Heart right ventricle (tissue), 16 donors: ENCODE results near the gene AMER3. TPM values are rescaled to one million over a fixed set of nuclear protein-coding genes. Genes with fewer than 3 reads are reported as not detected.
A peak's percentile ranks its signal among the peaks of the same experiment; 100 is the strongest.
"Not testable (repeated sequence)": the region's sequence is repeated elsewhere in the genome, so short reads cannot be mapped to it uniquely, and the experiment has no call there.

Experiments used
- ATAC-seq, 8 donors: fragments of 200-7000 bp; cut with Tn5 transposase; one replicate each; pipeline ENCODE4 v1.9.1; 2020; ENCODE audit warnings: mild to moderate bottlenecking in 8 of 8, moderate library complexity in 8 of 8, moderate number of reproducible peaks in 1 of 8
- DNase-seq, 2 donors: peaks; one replicate each; pipeline ENCODE4 v3.0.0-alpha.2; 2020
- H3K27ac ChIP-seq, 10 donors: fragments of 200-600 bp; sonication (generic) in 2 of 10; one replicate each; pipeline versions ENCODE4 v1.5.0 to v1.8.0; 2020 to 2022; ENCODE audit warnings: mild to moderate bottlenecking in 3 of 10
- H3K27me3 ChIP-seq, 7 donors: fragments of 200-600 bp; one replicate each; pipeline ENCODE4 v1.8.0; 2021 to 2022; ENCODE audit warnings: mild to moderate bottlenecking in 2 of 7
- H3K36me3 ChIP-seq, 9 donors: fragments of 200-600 bp; sonication (generic) in 1 of 9; one replicate each; pipeline versions ENCODE4 v1.5.0 to v1.8.0; 2020 to 2022; ENCODE audit warnings: mild to moderate bottlenecking in 2 of 9
- H3K4me1 ChIP-seq, 9 donors: fragments of 200-600 bp; sonication (generic) in 1 of 9; one replicate each; pipeline versions ENCODE4 v1.5.0 to v1.8.0; 2020 to 2022; ENCODE audit warnings: mild to moderate bottlenecking in 4 of 9
- H3K4me3 ChIP-seq, 10 donors: fragments of 200-600 bp; sonication (generic) in 2 of 10; one replicate each; pipeline versions ENCODE4 v1.5.0 to v1.8.0; 2020 to 2022; ENCODE audit warnings: mild to moderate bottlenecking in 7 of 10, moderate library complexity in 2 of 10
- H3K9me3 ChIP-seq, 11 donors: fragments of 200-600 bp in 10 of 11; sonication (generic) in 2 of 11; one replicate each; pipeline versions ENCODE4 v1.5.0 to v1.8.0; 2013 to 2022; ENCODE audit warnings: mild to moderate bottlenecking in 2 of 11, control low read depth in 1 of 11, moderate library complexity in 1 of 11
- CTCF ChIP-seq, 9 donors: fragments of 200-600 bp; sonication (generic) in 2 of 9; IDR thresholded peaks; one replicate each; pipeline versions ENCODE4 v1.5.0 to v1.8.0; 2021 to 2022; ENCODE audit warnings: antibody characterized with exemption in 9 of 9, mild to moderate bottlenecking in 5 of 9, moderate library complexity in 1 of 9
- WGBS, 2 donors: extraction: QIAGEN DNeasy Blood & Tissue Kit; methylation state at CpG; one replicate each; pipeline ENCODE4 v1.1.7; 2013; ENCODE audit warnings: inconsistent platforms in 1 of 2; 5-methylcytosine and 5-hydroxymethylcytosine counted together
- intact Hi-C, 10 donors: fragments of 100-400 bp; cut with DNase I; formaldehyde crosslinking; loops; one replicate each; pipeline versions ENCODE4 v1.11.1 to v1.14.2; 2022
- polyA plus RNA-seq, 2 donors: library from polyadenylated mRNA; stranded (reverse); fragments of 200-250 nt; gene quantifications; one replicate each; pipeline ENCODE4 v1.2.3, GENCODE V29; 2013
- total RNA-seq, 10 donors: library from RNA; stranded (reverse); fragmentation: NEBNext Ultra II Directional in 3 of 10; extraction: Animal tissue kit (Norgen Biotek cat#: 25700) in 3 of 10; gene quantifications; one replicate each; pipeline versions ENCODE4 v1.2.1 to v1.2.4, GENCODE V29; 2021 to 2023
- donor health status: Arrhythmogenic right ventricular cardiomyopathy.
- donor health status: ischemic (EF 13 %, LVEDD 7.1; RV severe dilation, severe dysfunction).
- donor health status: healthy with polysubstance abuse.
- donor health status: DM: no; HTN: yes; CAD: no.
- donor health status: DM: no; HTN: no; CAD: no.
- donor health status: ischemic (EF 25% LVEDD 6.9; RV normal size, moderate dysfunction).
- donor health status: ischemic (EF 25% LVEDD 5.7; RV mildly dilated, moderate dysfunction).
- donor health status: healthy.
- donor health status: DM: yes; HTN: yes; CAD: no.
- donor health status: Ischemic cardiomyopathy.
- donor health status: ischemic (EF 35%, LVEDD 5.7; RV mildly dilated, moderate dysfunction).
- donor health status: nonischemic (EF 11% LVEDD 7.7; RV severe dilation, severe dysfunction).
- donor health status: DM: yes; HTN: yes; CAD: no.
- donor health status: PGD.
- donor health status: ischemic (EF 29% LVEDD 5.4; RV normal size, mild dysfunction).
- donor health status: nonischemic (EF 23%, LVEDD 6.1; RV moderate dilation, normal function).

The AMER3 gene
- total and polyA plus RNA-seq, 12 donors, result not detected

- Histone ChIP-seq H3K9me3 (no peaks in the 10 kb centered on the region), H3K36me3 (no peaks in the 10 kb centered on the region), H3K27ac (peak within 1 kb of the TSS in 7 of 10 donors; percentile 36 to 77 (median 63)), H3K27me3 (peaks cover 0 to 22% (median 0%) of the 10 kb centered on the region in 7 donors), H3K4me3 (peak within 1 kb of the TSS in 9 of 10 donors; percentile 50 to 77 (median 59)), H3K4me1 (peaks cover 6 to 23% (median 17%) of the 10 kb centered on the region in 9 donors)
- DNase-seq (no peak), ATAC-seq (no peak)
- WGBS, 2 donors, result 75% methylated on average over 8 of the region's 8 CpGs
- no peak for TF ChIP-seq CTCF (IDR thresholded peaks at IDR 0.05)
- intact Hi-C loops, result no loop called here
Observed at GRCh38 chr2:130728549-130729316, 26.6 kb upstream of the AMER3 start, which contains the start of gene GPR148. Gene GPR148 (plus strand): TSS chr2:130729070. CDS start chr2:130729152, 82 bp downstream.

DNA sequence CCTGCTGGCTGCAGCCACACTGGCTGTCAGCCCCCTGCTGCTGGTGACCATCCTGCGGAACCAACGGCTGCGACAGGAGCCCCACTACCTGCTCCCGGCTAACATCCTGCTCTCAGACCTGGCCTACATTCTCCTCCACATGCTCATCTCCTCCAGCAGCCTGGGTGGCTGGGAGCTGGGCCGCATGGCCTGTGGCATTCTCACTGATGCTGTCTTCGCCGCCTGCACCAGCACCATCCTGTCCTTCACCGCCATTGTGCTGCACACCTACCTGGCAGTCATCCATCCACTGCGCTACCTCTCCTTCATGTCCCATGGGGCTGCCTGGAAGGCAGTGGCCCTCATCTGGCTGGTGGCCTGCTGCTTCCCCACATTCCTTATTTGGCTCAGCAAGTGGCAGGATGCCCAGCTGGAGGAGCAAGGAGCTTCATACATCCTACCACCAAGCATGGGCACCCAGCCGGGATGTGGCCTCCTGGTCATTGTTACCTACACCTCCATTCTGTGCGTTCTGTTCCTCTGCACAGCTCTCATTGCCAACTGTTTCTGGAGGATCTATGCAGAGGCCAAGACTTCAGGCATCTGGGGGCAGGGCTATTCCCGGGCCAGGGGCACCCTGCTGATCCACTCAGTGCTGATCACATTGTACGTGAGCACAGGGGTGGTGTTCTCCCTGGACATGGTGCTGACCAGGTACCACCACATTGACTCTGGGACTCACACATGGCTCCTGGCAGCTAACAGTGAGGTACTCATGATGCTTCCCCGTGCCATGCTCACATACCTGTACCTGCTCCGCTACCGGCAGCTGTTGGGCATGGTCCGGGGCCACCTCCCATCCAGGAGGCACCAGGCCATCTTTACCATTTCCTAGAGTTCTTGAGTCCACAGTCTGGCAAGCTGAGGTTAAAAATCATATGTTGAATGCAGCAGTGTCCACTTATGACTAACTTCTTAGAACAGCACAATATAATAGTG lies 25.7 kb upstream of the AMER3 start:
- Histone ChIP-seq H3K27ac (no peak overlapping the region), H3K4me3 (no peak overlapping the region), H3K9me3 (peaks cover 0 to 2% (median 0%) of the 10 kb centered on the region in 11 donors), H3K4me1 (peaks cover 6 to 23% (median 17%) of the 10 kb centered on the region in 9 donors), H3K27me3 (peaks cover 0 to 22% (median 0%) of the 10 kb centered on the region in 7 donors), H3K36me3 (no peaks in the 10 kb centered on the region)
- ATAC-seq (no peak), DNase-seq (no peak)
- intact Hi-C loops, result no loop called here
- TF ChIP-seq CTCF (IDR thresholded peaks at IDR 0.05), result no peak
- WGBS, 2 donors, result 87% methylated on average over 17 of the region's 17 CpGs

- H3K36me3 ChIP-seq, H3K4me3 ChIP-seq, DNase-seq, H3K4me1 ChIP-seq, ATAC-seq, H3K27ac ChIP-seq, intact Hi-C loops, H3K27me3 ChIP-seq: not testable (repeated sequence)
- H3K9me3 ChIP-seq, result peaks cover 0 to 13% (median 0%) of the 10 kb centered on the region in 11 donors
- 90 to 93% methylated on average over 11 of the region's 11 CpGs for WGBS, 2 donors
Observed at GRCh38 chr2:130732257-130732656, 23.1 kb upstream of the AMER3 start.

DNA sequence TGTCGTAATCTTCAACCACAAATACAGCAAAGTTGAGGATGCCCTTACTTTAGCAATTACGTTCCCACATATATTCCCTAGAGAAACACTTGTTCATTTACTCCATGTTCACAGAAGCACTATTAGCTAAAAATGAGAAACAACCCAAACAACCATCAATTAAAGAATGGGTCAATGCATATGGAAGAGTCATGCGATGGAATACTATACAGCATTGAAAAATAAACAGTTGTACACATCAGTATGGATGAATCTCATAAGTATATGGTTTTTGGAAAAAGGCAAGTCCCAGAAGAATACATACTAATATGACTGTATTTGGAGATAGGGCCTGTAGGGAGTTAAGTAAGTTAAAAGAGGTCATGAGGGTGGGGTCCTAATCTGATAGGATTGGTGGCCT lies 20.1 kb upstream of the AMER3 start:
- intact Hi-C loops, result no loop called here
- ATAC-seq (no peak), DNase-seq (no peak)
- no peaks in the 10 kb centered on the region for H3K4me1 ChIP-seq
- no peak for TF ChIP-seq CTCF (IDR thresholded peaks at IDR 0.05)
- H3K4me3 ChIP-seq, result no peak overlapping the region
- H3K36me3 ChIP-seq, result no peaks in the 10 kb centered on the region
- H3K27ac ChIP-seq, result no peak overlapping the region
- WGBS, 2 donors, result 92 to 96% methylated on average over 3 of the region's 3 CpGs
- H3K27me3 ChIP-seq, result peaks cover 0 to 29% (median 7%) of the 10 kb centered on the region in 7 donors
- H3K9me3 ChIP-seq, result peaks cover 0 to 13% (median 0%) of the 10 kb centered on the region in 11 donors
